ENCODE data around the gene NRXN3. TPM values are rescaled to one million over a fixed set of nuclear protein-coding genes. Genes with fewer than 3 reads are reported as not detected.

The NRXN3 gene
- total and polyA plus RNA-seq, 11 donors: 0.19 to 2.2 (median 1.1) TPM

- TF ChIP-seq CTCF (IDR thresholded peaks at IDR 0.05) (no peak), POLR2A (IDR thresholded peaks at IDR 0.05) (no peak)
- no peaks in the 10 kb centered on the region for H3K4me1 ChIP-seq
- H3K27ac ChIP-seq: no peak overlapping the region
- H3K27me3 ChIP-seq: peaks cover 0 to 10% (median 0%) of the 10 kb centered on the region in 9 donors
- no peaks in the 10 kb centered on the region for H3K9me3 ChIP-seq
- H3K36me3 ChIP-seq: no peaks in the 10 kb centered on the region
- 79 to 95% (median 87%) methylated on average over 3 of the region's 3 CpGs for WGBS, 4 donors
- no peak overlapping the region for H3K4me3 ChIP-seq
- no peak for DNase-seq
- intact Hi-C loops (cut with DNase I): no loop called here
- no peak for ATAC-seq
These were observed 83.8 kb downstream of the NRXN3 start for GRCh38 chr14:78253986-78254385.

DNA sequence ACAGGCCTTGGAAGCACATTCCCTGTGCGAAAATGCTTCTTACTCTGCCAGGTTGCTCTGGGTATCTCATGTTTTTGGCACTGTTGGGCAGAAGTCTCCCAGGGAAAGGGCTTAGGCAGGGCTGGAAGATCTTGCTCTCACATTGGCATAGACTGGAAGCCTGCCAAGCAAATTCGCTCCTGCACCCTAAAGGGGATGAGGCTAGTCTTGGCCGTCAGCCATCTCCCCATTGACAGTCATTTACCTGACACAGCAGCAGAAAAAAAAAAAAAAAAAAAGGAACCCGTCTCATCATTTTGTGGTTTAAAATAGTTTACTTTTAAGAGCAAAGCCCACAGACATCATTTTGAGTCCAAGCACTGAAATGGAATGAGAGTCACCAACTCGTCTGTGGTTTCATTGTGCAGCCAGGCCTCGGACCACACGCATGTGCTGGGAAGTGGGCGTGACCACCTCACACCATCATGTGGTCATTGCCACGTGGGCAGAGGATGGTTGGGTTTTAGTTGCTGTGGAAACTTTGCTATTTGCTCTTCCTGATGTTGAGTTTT lies 84.8 kb downstream of the NRXN3 start:
- no peaks in the 10 kb centered on the region for H3K36me3 ChIP-seq
- H3K4me3 ChIP-seq: no peak overlapping the region
- ATAC-seq (no peak), DNase-seq (no peak)
- H3K27ac ChIP-seq: no peak overlapping the region
- H3K9me3 ChIP-seq: no peaks in the 10 kb centered on the region
- H3K4me1 ChIP-seq: no peaks in the 10 kb centered on the region
- peaks cover 0 to 10% (median 0%) of the 10 kb centered on the region in 9 donors for H3K27me3 ChIP-seq
- intact Hi-C loops (cut with DNase I): no loop called here
- TF ChIP-seq CTCF (IDR thresholded peaks at IDR 0.05) (no peak), POLR2A (IDR thresholded peaks at IDR 0.05) (no peak)
- 66 to 75% (median 67%) methylated on average over 9 of the region's 9 CpGs for WGBS, 4 donors

DNA sequence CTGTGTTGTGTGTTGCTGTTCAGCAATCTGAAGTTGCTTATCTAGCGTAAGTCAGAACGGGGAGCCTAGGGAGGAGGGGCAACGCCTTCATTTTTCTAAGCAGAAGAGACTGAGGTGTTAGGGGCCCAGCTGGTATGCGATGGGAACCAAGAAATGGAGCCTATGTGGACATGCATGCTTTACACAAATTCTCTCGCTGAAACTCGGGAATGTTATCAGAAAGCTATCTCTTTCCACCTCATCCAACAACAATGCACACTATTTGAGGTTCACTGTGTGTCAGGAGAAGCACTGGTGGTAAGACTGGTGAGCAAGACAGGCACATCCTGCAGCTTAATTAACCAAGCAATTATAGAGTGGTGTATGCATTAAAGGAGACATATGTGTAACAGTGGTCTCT lies 89.7 kb downstream of the NRXN3 start:
- no peak for DNase-seq
- TF ChIP-seq POLR2A (IDR thresholded peaks at IDR 0.05) (no peak), CTCF (IDR thresholded peaks at IDR 0.05) (no peak)
- Histone ChIP-seq H3K27me3 (no peaks in the 10 kb centered on the region), H3K4me1 (no peaks in the 10 kb centered on the region), H3K4me3 (no peak overlapping the region), H3K9me3 (no peaks in the 10 kb centered on the region), H3K36me3 (no peaks in the 10 kb centered on the region), H3K27ac (no peak overlapping the region)
- intact Hi-C loops (cut with DNase I): no loop called here
- no peak for ATAC-seq
- 26 to 34% (median 30%) methylated on average over 6 of the region's 6 CpGs for WGBS, 4 donors

DNA sequence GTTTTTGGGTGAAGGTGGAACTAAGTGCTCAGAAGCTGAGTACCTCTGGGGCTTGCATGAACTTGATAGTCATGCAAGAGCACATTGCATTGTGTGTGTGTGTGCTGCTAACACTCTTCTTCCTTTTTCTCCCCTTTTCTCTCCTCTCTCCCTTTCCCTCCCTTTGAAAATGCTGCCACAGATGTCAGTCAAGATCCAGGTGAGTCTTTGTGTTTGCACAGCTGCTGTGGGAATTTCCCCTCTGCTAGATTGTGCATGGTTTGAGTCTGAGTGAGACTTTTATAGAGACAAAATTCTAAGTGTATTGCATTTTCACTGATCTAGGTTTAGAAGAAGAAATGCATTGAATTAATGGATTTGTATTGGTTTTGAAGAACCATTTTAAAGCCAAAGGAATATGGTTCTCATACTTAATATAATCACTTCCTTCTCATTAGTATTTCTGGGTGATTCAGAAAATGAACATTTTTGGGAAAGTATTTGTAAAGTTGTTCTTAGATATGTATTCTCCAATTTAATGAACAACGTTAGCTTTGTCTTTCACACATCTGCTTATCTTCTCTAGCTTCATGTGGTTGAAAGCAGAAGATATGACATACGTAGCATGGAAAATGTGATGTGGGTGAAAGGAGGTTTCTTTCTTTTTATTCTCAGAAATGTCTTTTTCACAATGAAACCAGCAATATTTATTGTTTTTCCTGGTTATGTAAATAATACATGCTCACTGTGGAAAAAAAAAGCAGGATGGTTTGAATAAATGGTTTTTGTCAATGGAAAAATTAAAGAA lies 108.5 kb downstream of the NRXN3 start:
- Histone ChIP-seq H3K9me3 (no peaks in the 10 kb centered on the region), H3K4me3 (no peak overlapping the region), H3K27ac (no peak overlapping the region), H3K27me3 (peaks cover 0 to 7% (median 0%) of the 10 kb centered on the region in 9 donors), H3K4me1 (no peaks in the 10 kb centered on the region), H3K36me3 (no peaks in the 10 kb centered on the region)
- TF ChIP-seq CTCF (IDR thresholded peaks at IDR 0.05): no peak
- no peak for TF ChIP-seq POLR2A (IDR thresholded peaks at IDR 0.05)
- intact Hi-C loops (cut with DNase I): no loop called here
- no peak for DNase-seq
- WGBS, 4 donors: 38 to 49% (median 45%) methylated on average over 2 of the region's 2 CpGs
- ATAC-seq: no peak

Measured in heart left ventricle (tissue), 16 donors.